Tongue (tissue), 2 donors: ENCODE results near the gene ADCK1. TPM values are rescaled to one million over a fixed set of nuclear protein-coding genes. Genes with fewer than 3 reads are reported as not detected.
"Not testable (repeated sequence)": the region's sequence is repeated elsewhere in the genome, so short reads cannot be mapped to it uniquely, and the experiment has no call there.

Source experiments
- DNase-seq: peaks from one replicate; pipeline ENCODE4 v3.0.0-alpha.2; 2015
- total RNA-seq: library from RNA; depleted of rRNA; stranded (reverse); fragments of >200 nt; gene quantifications from one replicate; pipeline ENCODE4 v1.2.3, GENCODE V29; 2014

ADCK1 gene
- total RNA-seq, 1 donor from 2014 or later: 7.7 TPM

- DNase-seq: no peak
Measured at GRCh38 chr14:77903937-77904617, 104.2 kb downstream of the ADCK1 start.

- no peak for DNase-seq
Measured at GRCh38 chr14:77906446-77906845, 106.5 kb downstream of the ADCK1 start.

- no peak for DNase-seq
Measured at GRCh38 chr14:77908847-77909246, 108.9 kb downstream of the ADCK1 start.

- no peak for DNase-seq
Measured at GRCh38 chr14:77909911-77910310, 110.0 kb downstream of the ADCK1 start.

- no peak for DNase-seq
Measured at GRCh38 chr14:77910506-77910905, 110.6 kb downstream of the ADCK1 start.

DNA sequence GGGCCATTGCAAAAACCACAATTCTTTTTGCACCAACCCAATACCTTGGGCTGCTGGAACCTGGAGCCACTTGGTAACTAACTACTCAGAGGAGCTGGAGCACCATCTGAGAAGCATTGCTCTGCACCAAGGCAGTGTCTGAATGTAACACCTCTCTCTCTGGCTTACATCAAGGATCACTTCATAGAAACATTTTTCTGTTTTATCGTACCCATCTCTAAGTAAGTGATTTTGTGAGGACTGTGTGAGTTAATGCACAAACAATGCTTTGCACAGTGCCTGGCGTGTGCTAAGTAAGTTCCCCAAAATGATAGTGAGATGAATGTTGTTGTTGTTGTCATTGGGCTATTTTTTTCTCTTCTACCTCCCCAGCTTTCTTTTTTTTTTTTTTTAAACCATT, 111.4 kb downstream of the ADCK1 start:
- no peak for DNase-seq

- no peak for DNase-seq
Measured at GRCh38 chr14:77912754-77913556, 113.0 kb downstream of the ADCK1 start.

DNA sequence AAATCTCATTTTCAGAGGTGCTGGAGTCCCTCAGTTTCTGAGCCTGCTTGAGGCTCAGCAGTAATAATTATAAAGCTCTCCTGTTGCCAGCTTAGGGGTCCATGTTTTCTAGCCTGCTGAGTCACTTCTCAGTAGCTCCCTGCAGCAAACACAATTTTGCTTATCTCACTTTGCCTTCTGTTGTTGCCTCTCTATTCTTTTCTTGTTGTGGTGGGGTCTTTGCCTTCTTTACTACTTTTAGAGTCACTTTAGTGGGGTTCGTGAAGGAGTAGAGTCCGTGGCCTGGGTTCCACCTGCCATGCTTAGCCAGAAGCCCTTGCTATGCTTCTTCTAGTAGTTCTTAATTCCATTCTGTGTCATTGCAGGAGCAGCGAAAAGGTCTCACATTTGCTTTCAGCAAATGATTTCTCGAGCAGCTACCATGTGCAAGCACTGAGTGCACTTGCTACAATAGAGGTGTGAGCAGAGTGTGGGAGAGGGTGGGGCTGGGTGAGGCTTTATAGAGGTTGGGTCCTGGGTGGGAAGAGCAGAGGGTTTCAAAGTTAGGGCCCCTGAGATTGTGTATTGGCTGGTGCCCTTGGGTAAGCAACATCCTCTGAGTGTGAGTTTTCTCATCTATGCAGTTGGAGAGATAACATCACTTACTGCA, 114.3 kb downstream of the ADCK1 start:
- DNase-seq: no peak

DNA sequence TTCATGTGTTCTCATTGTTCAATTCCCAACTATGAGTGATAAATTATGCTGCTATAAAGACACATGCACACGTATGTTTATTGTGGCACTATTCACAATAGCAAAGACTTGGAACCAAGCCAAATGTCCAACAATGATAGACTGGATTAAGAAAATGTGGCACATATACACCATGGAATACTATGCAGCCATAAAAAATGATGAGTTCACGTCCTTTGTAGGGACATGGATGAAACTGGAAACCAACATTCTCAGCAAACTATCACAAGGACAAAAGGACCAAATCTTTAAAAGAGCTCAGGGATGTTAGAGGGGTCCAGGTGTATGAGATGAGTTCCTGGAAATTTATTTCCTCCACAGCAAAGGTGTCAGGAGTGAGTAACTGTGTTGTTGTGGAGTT, 115.5 kb downstream of the ADCK1 start:
- DNase-seq: not testable (repeated sequence)

- DNase-seq: no peak
Measured at GRCh38 chr14:77917491-77918201, 117.7 kb downstream of the ADCK1 start.

DNA sequence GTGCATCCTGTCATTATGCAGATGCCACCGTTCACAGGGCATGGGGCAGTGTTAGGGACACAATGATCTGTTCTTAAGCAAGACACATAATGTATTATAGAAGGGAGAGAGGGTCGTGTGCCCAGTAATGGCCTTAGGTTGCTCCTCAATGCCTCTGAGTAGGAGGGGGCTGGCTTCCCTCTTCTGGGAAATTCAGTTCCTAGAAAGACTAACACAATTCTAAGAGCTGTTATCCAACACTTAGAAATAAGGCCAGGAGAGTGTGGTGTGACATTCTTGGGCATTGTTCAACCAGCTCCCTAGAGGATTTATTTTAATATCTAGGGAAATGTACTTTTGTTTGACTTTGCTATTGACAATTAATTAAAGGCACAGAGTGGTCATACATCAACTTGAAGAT, 118.5 kb downstream of the ADCK1 start:
- DNase-seq: no peak

- DNase-seq: no peak
Measured at GRCh38 chr14:77920312-77920711, 120.4 kb downstream of the ADCK1 start.

DNA sequence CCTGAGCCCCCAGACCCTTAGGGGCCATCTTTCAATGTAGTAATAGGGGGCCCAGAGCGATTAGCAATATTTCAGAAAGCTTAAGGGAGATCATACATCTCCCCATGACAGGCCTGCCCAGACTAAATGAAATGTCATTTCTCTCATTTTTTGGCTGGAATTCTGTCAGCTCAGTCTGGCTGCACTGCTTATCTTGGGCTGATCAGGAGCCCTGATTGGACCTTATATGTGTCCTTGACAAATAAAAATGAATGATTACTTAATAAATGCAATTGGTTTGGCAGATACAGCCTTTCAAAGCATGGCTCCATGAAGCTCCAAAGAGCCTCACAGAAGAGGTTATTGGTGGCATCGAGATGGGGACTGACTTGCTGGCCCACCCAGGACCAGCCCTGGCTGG, 121.9 kb downstream of the ADCK1 start:
- no peak for DNase-seq

- DNase-seq: no peak
Measured at GRCh38 chr14:77923131-77923936, 123.4 kb downstream of the ADCK1 start.

DNA sequence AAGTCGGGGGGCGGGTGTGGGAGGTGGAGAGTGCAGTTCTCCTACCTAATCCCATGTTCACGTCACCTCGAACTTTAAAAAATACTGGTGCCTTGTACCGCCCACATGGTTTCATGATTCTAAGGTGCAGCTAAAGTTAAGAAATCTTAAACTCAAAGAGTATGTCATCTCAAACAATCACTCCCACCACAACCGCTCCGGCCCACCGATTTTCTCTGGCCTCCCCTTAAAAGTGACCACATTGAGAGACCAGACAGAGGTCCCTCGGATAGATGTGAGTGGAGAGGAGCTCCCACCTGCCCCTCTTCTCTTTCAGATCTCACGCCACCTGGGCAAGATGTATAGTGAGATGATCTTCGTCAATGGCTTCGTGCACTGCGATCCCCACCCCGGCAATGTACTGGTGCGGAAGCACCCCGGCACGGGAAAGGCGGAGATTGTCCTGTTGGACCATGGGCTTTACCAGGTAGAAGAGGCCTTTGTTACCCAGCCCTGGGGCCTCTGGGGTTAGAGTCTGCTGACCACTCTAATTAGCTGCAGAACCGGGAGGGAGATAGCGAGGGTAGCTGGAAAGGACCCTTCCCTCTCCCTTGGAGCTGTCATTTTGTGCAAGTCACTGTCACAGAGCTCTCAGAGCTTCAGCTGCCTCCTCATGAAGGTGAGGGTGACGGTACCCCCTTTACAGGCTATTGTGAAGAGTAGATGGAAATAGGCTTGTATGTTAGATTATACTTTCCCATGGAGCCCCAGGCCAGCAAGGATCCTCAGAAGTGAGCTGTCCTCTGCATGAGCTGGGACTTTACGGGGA, 124.4 kb downstream of the ADCK1 start:
- DNase-seq: no peak

DNA sequence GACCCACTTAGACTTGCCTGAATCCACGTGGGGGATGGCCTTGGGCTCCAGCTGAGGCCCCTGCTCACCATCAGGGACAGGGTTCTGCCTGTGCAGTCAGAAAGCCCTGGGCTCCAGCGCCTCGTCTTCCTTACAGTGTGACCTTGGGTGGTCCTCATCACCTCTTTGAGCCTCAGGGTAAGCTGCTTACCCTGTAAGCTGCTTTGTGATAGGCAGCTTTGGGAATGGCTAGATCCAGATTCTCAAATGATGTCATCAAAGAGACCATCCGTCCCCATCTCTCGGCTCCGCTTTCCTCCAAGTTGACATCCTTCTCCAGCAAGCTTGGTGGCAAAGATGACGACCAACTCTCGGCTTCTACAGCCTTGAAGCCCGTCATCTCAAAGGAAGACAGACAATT, 127.0 kb downstream of the ADCK1 start:
- DNase-seq: no peak

DNA sequence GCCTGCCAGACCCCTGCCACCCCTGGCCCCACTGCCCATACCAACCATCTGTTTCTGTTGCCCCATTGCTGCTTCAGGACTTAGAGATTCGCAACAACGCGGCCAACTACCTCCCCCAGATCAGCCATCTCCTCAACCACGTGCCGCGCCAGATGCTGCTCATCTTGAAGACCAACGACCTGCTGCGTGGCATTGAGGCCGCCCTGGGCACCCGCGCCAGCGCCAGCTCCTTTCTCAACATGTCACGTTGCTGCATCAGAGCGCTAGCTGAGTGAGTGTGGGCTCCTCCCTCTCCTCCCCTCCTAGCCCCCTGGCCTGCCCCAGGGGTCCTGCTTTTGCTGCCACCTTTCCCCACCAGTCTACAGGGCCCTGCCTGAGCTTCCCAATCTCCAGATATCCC, 131.5 kb downstream of the ADCK1 start:
- no peak for DNase-seq

GRCh38 chr14:77936138-77936639, 136.3 kb downstream of the ADCK1 start:
- no peak for DNase-seq

- DNase-seq: no peak
Measured at GRCh38 chr14:77947372-77947771, 147.5 kb downstream of the ADCK1 start.

GRCh38 chr14:77950371-77951063, 150.6 kb downstream of the ADCK1 start:
- no peak for DNase-seq
